Measurements from ENCODE around the gene KLK1.
"Not testable (repeated sequence)": the region's sequence is repeated elsewhere in the genome, so short reads cannot be mapped to it uniquely, and the experiment has no call there.

Gene KLK1

GRCh38 chr19:50780753-50781435 lies 42.7 kb downstream of the KLK1 start:
- Mint-ChIP-seq H3K36me3 (no peaks in the 10 kb centered on the region), H3K27me3 (peaks cover 31% of the 10 kb centered on the region), H3K4me1 (peaks cover 3% of the 10 kb centered on the region), H3K4me3 (no peak overlapping the region), H3K9me3 (peaks cover 4% of the 10 kb centered on the region), H3K27ac (no peak overlapping the region)
- DNase-seq (ENCODE audit: low spot score in 2 of 2) (no peak), ATAC-seq (ENCODE audit: low read depth) (no peak)

GRCh38 chr19:50779504-50780457 lies 43.8 kb downstream of the KLK1 start:
- no peak overlapping the region for H3K4me3 Mint-ChIP-seq
- H3K9me3 Mint-ChIP-seq = peaks cover 4% of the 10 kb centered on the region
- no peaks in the 10 kb centered on the region for H3K36me3 Mint-ChIP-seq
- no peak for ATAC-seq (ENCODE audit: low read depth)
- H3K4me1 Mint-ChIP-seq = peaks cover 3% of the 10 kb centered on the region
- peaks cover 29% of the 10 kb centered on the region for H3K27me3 Mint-ChIP-seq
- no peak overlapping the region for H3K27ac Mint-ChIP-seq
- DNase-seq (ENCODE audit: low spot score in 2 of 2) = no peak

GRCh38 chr19:50778906-50779430 lies 44.6 kb downstream of the KLK1 start:
- H3K4me3 Mint-ChIP-seq = no peak overlapping the region
- DNase-seq (ENCODE audit: low spot score in 2 of 2) (no peak), ATAC-seq (ENCODE audit: low read depth) (no peak)
- H3K9me3 Mint-ChIP-seq = peaks cover 4% of the 10 kb centered on the region
- H3K36me3 Mint-ChIP-seq = no peaks in the 10 kb centered on the region
- peaks cover 3% of the 10 kb centered on the region for H3K4me1 Mint-ChIP-seq
- peaks cover 29% of the 10 kb centered on the region for H3K27me3 Mint-ChIP-seq
- no peak overlapping the region for H3K27ac Mint-ChIP-seq

GRCh38 chr19:50777830-50778303 lies 45.7 kb downstream of the KLK1 start:
- DNase-seq (ENCODE audit: low spot score in 2 of 2) (no peak), ATAC-seq (ENCODE audit: low read depth) (no peak)
- H3K4me3 Mint-ChIP-seq = no peak overlapping the region
- H3K27me3 Mint-ChIP-seq = peaks cover 29% of the 10 kb centered on the region
- peaks cover 3% of the 10 kb centered on the region for H3K4me1 Mint-ChIP-seq
- H3K9me3 Mint-ChIP-seq = peaks cover 4% of the 10 kb centered on the region
- H3K27ac Mint-ChIP-seq = no peak overlapping the region
- H3K36me3 Mint-ChIP-seq = no peaks in the 10 kb centered on the region

- Mint-ChIP-seq H3K4me3 (no peak overlapping the region), H3K4me1 (no peaks in the 10 kb centered on the region), H3K9me3 (peaks cover 4% of the 10 kb centered on the region), H3K27ac (no peak overlapping the region), H3K36me3 (no peaks in the 10 kb centered on the region), H3K27me3 (peaks cover 24% of the 10 kb centered on the region)
- no peak for ATAC-seq (ENCODE audit: low read depth)
- DNase-seq (ENCODE audit: low spot score in 2 of 2) = no peak
Measured at GRCh38 chr19:50777261-50777660, 46.3 kb downstream of the KLK1 start.

GRCh38 chr19:50776131-50776530 lies 47.5 kb downstream of the KLK1 start:
- no peak overlapping the region for H3K4me3 Mint-ChIP-seq
- peaks cover 21% of the 10 kb centered on the region for H3K27me3 Mint-ChIP-seq
- H3K36me3 Mint-ChIP-seq = no peaks in the 10 kb centered on the region
- H3K4me1 Mint-ChIP-seq = no peaks in the 10 kb centered on the region
- ATAC-seq (ENCODE audit: low read depth) = no peak
- peaks cover 4% of the 10 kb centered on the region for H3K9me3 Mint-ChIP-seq
- no peak for DNase-seq (ENCODE audit: low spot score in 2 of 2)
- no peak overlapping the region for H3K27ac Mint-ChIP-seq

- not testable (repeated sequence) for H3K27ac Mint-ChIP-seq; H3K36me3 Mint-ChIP-seq; ATAC-seq (ENCODE audit: low read depth); H3K9me3 Mint-ChIP-seq; DNase-seq (ENCODE audit: low spot score in 2 of 2); H3K4me1 Mint-ChIP-seq; H3K4me3 Mint-ChIP-seq
- H3K27me3 Mint-ChIP-seq = peaks cover 11% of the 10 kb centered on the region
Measured at GRCh38 chr19:50773454-50773853, 50.1 kb downstream of the KLK1 start.

GRCh38 chr19:50772912-50773311 lies 50.7 kb downstream of the KLK1 start:
- H3K36me3 Mint-ChIP-seq; DNase-seq (ENCODE audit: low spot score in 2 of 2); H3K4me1 Mint-ChIP-seq; H3K27me3 Mint-ChIP-seq; ATAC-seq (ENCODE audit: low read depth); H3K27ac Mint-ChIP-seq; H3K9me3 Mint-ChIP-seq; H3K4me3 Mint-ChIP-seq: not testable (repeated sequence)

- H3K27ac Mint-ChIP-seq = no peak overlapping the region
- no peak overlapping the region for H3K4me3 Mint-ChIP-seq
- DNase-seq (ENCODE audit: low spot score in 2 of 2) = no peak
- peaks cover 9% of the 10 kb centered on the region for H3K27me3 Mint-ChIP-seq
- H3K9me3 Mint-ChIP-seq = peaks cover 3% of the 10 kb centered on the region
- H3K4me1 Mint-ChIP-seq = no peaks in the 10 kb centered on the region
- H3K36me3 Mint-ChIP-seq = no peaks in the 10 kb centered on the region
- ATAC-seq (ENCODE audit: low read depth) = no peak
Measured at GRCh38 chr19:50772476-50772875, 51.1 kb downstream of the KLK1 start.

- DNase-seq (ENCODE audit: low spot score in 2 of 2) (no peak), ATAC-seq (ENCODE audit: low read depth) (no peak)
- Mint-ChIP-seq H3K4me1 (no peaks in the 10 kb centered on the region), H3K4me3 (no peak overlapping the region), H3K27ac (no peak overlapping the region), H3K9me3 (no peaks in the 10 kb centered on the region), H3K27me3 (peaks cover 11% of the 10 kb centered on the region), H3K36me3 (no peaks in the 10 kb centered on the region)
Measured at GRCh38 chr19:50770888-50771287, 52.7 kb downstream of the KLK1 start.

- not testable (repeated sequence) for H3K27ac Mint-ChIP-seq; H3K4me1 Mint-ChIP-seq; H3K4me3 Mint-ChIP-seq; H3K9me3 Mint-ChIP-seq; H3K36me3 Mint-ChIP-seq; ATAC-seq (ENCODE audit: low read depth); DNase-seq (ENCODE audit: low spot score in 2 of 2)
- peaks cover 11% of the 10 kb centered on the region for H3K27me3 Mint-ChIP-seq
Measured at GRCh38 chr19:50770164-50770563, 53.4 kb downstream of the KLK1 start, which contains the start of gene GPR32. TSS of gene GPR32 (plus strand) at chr19:50770464. CDS start at chr19:50770601, 137 bp downstream.

Measured in memory B cell (primary cell).